Fibroblast of skin of left biceps (primary cell): ENCODE results near the gene TAS1R2.
"Not testable (repeated sequence)": the region's sequence is repeated elsewhere in the genome, so short reads cannot be mapped to it uniquely, and the experiment has no call there.

ENCODE experiments used
- DNase-seq, 2 experiments: peaks; one replicate each; pipeline ENCODE4 v3.0.0-alpha.2; 2013; ENCODE audit warnings: low read depth in 2 of 2

Gene TAS1R2

DNA sequence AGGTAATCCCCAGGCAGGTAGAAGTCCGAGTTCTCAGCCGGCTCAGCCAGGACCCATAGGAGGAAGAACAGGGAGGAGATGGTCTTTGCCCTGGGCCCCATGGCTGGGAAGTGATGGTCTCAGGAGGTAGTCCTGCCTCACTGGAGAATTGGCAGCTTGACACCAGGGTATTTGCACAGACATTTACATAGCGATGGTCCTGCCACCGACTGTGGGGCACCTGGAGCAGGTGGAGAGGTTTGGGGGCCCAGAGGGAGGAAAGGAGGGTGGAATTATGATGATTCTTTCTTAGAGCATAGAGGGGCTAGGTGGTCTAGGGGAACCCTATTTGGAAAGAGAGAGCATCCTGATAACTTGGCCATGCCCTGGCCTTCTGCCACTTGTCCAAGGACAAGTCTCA lies at the start of gene TAS1R2:
Gene TAS1R2 (minus strand): TSS at position 101 of the 400 bp plus-strand sequence. CDS start 0 bp downstream, at position 101.
- no peak for DNase-seq

DNA sequence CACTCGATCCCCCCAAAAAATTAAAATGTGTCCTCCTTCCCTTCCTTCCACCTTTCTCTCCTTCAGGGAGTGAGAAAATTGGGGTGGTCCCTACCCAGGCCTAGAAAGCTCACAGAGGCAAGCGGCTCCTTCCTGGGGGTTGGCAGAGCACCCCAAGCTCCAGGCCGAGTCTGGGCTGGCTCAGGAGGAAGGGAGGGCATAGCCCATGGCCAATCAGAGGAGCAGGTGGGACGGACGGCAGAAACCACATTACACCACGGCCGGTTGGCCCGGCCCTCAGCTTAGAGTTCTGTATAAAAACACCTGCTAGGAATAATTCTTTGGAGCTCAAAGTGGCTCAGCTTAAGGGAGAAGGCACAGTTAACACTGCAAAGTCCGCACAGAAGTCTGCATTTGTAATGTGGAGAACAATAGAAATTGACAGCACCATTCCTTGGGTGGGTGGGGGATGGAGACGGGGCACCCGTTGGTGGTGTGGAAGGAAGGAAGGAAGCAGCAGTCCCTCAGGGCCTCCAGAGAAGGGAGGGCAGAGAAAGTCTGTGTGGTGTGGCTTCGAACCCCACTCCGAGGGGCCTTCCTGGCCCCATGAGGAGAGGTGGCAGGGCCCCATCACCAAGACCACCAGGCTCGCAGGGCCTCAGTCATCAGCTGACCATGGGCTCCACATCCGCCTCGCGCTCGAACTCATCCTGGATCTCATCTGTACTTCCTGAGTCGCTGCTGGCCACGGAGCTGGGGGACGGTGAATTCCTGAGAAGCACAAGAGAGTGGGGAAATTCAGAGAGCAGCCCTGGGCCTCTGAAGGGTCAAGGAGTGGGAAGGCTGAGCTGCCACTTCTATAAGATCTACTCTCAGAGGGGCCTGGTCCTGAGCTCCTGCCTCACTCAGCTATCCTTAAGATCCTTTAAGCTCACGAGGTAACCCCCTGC lies 48.7 kb upstream of the TAS1R2 start:
- DNase-seq = no peak

- no peak for DNase-seq
Observed at GRCh38 chr1:18907021-18907916, 47.8 kb upstream of the TAS1R2 start.

DNA sequence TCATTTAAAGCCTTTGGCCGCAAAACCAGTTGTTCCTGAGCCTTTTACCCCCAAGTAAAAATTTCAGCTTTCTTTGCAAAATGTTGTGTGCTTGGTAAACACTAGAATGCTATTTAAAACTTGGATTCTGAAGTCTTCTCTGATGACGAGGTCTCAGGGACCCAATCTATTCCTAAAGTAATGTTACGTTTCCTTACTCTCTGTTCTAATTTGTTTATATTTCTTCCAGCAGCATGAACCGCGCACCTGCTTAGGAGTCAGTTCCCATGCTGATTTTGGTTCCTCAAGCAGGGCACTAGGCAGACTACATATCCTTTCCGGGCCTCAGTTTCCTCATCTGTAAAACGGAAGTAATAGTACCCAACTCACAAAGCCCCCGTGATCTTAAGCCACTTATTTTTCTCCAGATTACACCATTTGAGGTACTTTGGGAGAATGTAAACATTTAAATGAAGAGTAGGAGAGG lies 43.9 kb upstream of the TAS1R2 start:
- no peak for DNase-seq

- peak; percentile 96 for DNase-seq
Observed at GRCh38 chr1:18902523-18903290, 43.2 kb upstream of the TAS1R2 start, which contains the start of gene ALDH4A1. Gene ALDH4A1, minus strand, starts transcription at chr1:18902555. Its CDS starts 32 bp downstream, at chr1:18902523.

- no peak for DNase-seq
Observed at GRCh38 chr1:18901952-18902522, 42.6 kb upstream of the TAS1R2 start.

GRCh38 chr1:18901147-18901951 lies 41.9 kb upstream of the TAS1R2 start:
- no peak for DNase-seq

GRCh38 chr1:18900303-18900841 lies 40.9 kb upstream of the TAS1R2 start:
- no peak for DNase-seq

- DNase-seq = no peak
Observed at GRCh38 chr1:18899363-18900049, 40.0 kb upstream of the TAS1R2 start.

- DNase-seq = no peak
Observed at GRCh38 chr1:18898567-18898966, 39.1 kb upstream of the TAS1R2 start.

- DNase-seq = no peak
Observed at GRCh38 chr1:18895317-18895716, 35.9 kb upstream of the TAS1R2 start.

DNA sequence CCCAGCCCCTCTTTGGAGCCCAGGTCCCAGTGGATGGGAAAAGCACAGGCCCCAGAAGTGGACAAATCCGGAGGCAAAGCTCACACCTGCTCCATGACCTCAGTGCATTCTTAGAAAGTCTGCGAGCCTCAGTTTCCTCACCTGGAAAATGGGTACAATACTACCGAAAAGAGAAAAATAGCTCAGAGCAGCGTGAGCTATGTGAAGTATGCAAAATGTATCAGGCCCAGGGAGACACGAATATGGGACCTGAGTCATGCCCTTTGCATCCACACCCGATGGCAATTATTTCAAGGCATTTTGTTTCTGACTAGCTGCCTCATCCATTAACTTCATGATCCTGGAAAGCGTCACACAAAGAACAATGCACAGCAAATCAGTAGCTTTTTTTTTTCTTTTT lies 33.7 kb upstream of the TAS1R2 start:
- DNase-seq = no peak

DNA sequence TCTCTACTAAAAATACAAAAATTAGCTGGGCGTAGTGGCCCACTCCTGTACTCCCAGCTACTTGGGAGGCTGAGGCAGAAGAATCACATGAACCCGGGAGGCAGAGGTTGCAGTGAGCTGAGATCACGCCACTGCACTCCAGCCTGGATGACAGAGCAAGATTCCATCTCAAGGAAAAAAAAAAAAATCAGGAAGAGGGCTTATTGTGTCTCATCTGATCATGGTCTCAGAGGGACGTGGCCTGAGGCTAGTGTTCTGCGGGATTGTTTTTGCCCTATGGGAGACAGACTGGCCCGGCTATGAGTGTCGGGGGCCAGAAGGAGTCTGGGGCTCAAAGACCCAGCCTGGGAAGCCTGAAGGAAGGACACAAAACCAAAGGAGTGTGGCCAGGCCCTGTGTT lies 32.4 kb upstream of the TAS1R2 start:
- DNase-seq = not testable (repeated sequence)

DNA sequence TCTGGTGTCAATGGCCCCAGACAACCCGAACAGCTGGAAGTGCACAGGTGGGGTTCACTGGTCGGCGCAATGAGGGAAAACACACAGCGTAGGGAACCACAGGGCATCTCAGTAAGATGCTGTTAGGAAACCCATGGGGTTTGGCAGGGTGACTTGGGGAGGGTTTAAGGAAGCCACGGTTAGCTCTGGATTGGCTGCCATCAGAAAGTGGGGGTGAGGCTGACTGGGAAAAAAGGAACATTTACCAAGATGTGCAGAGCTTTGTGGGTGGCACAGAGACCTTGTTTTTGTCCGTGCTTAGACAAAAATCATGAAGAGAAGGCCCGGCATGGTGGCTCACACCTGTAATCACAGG lies 31.9 kb upstream of the TAS1R2 start:
- no peak for DNase-seq

GRCh38 chr1:18890706-18891425 lies 31.4 kb upstream of the TAS1R2 start:
- DNase-seq = no peak

DNA sequence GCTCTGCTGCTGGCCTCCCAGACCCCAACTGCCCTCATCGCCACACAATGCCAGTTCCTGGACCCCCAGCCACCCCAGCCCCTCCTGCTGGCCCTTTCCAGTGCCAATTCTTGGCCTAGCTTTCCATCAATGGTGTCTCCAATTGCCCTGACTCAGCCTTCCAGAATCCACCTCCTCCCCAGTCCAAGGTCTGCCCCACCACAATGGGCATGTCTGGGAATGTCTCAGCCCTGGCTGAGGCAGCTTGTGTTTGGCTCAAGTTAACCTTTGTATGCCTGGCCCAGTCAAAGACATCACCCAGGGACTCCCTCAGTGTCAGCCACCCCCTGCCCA lies 26.5 kb upstream of the TAS1R2 start:
- no peak for DNase-seq

- no peak for DNase-seq
Observed at GRCh38 chr1:18885311-18886002, 26.0 kb upstream of the TAS1R2 start.

- DNase-seq = no peak
Observed at GRCh38 chr1:18884727-18885126, 25.3 kb upstream of the TAS1R2 start.

DNA sequence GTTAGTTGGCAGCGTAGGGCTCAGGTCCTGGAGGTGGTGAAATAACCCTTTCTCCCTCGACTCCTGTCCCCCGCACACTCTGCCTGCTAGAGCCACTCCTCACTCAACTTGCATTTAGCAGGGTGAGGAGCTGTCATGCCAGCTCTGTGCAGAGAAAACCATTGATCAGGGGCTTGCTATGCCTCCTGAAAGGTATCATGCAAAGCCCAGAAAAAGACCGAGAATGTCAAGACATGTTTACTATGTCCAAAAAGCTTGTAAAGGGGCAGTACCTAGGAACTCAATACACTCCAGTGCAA lies 24.9 kb upstream of the TAS1R2 start:
- DNase-seq = no peak
